OCI-LY1 (cell line): ENCODE data around the gene CNNM1.

Experiments
- H2AFZ ChIP-seq: fragments of 200-600 bp; sonication (generic), shearing (Covaris generic); 2 replicates; pipeline ENCODE4 v1.6.0; 2014; ENCODE audit warnings: antibody characterized with exemption, mild to moderate bottlenecking, low read length
- H3F3A ChIP-seq: fragments of 200-600 bp; sonication (generic), shearing (Covaris generic); 2 replicates; pipeline ENCODE4 v1.6.0; 2014; ENCODE audit warnings: mild to moderate bottlenecking, antibody characterized with exemption, low read length, moderate library complexity; ENCODE audit not compliant: insufficient read depth
- H3K27ac ChIP-seq: fragments of 200-600 bp; sonication (generic); 2 replicates; pipeline ENCODE4 v1.5.1; 2014; ENCODE audit warnings: low read length, mixed run types, mild to moderate bottlenecking, low read depth; ENCODE audit not compliant: poor library complexity, severe bottlenecking
- H3K27me3 ChIP-seq: fragments of 200-600 bp; sonication (generic); 2 replicates; pipeline ENCODE4 v1.6.0; 2014; ENCODE audit warnings: antibody characterized with exemption, mild to moderate bottlenecking, low read length, moderate library complexity; ENCODE audit not compliant: insufficient read depth
- H3K36me3 ChIP-seq: fragments of 200-600 bp; sonication (generic); 2 replicates; pipeline ENCODE4 v1.6.1; 2014; ENCODE audit warnings: mild to moderate bottlenecking, antibody characterized with exemption, low read length, moderate library complexity, mixed read lengths; ENCODE audit not compliant: insufficient read depth
- H3K4me1 ChIP-seq: fragments of 200-600 bp; sonication (generic); 2 replicates; pipeline ENCODE4 v1.5.1; 2014; ENCODE audit warnings: mild to moderate bottlenecking, low read length, moderate library complexity; ENCODE audit not compliant: insufficient read depth, severe bottlenecking
- H3K4me2 ChIP-seq: fragments of 200-600 bp; sonication (generic), shearing (Covaris generic); 2 replicates; pipeline ENCODE4 v1.6.1; 2014; ENCODE audit warnings: low read length
- H3K4me3 ChIP-seq: fragments of 200-600 bp; sonication (generic); 2 replicates; pipeline ENCODE4 v1.5.1; 2014; ENCODE audit warnings: low read length, low read depth, mild to moderate bottlenecking, mixed read lengths; ENCODE audit not compliant: poor library complexity, severe bottlenecking
- H3K79me2 ChIP-seq: fragments of 200-600 bp; shearing (Covaris generic); 2 replicates; pipeline ENCODE4 v1.6.1; 2016; ENCODE audit warnings: mixed run types, low read length, mixed read lengths; ENCODE audit not compliant: insufficient read depth
- H3K9ac ChIP-seq: fragments of 200-600 bp; sonication (generic), shearing (Covaris generic); 2 replicates; pipeline ENCODE4 v1.6.1; 2014; ENCODE audit warnings: mild to moderate bottlenecking, low read length, mixed read lengths
- H3K9me2 ChIP-seq: fragments of 200-600 bp; sonication (generic), shearing (Covaris generic); 2 replicates; pipeline ENCODE4 v1.6.1; 2014; ENCODE audit warnings: low read depth, mild to moderate bottlenecking, low read length, mixed read lengths
- H3K9me3 ChIP-seq: fragments of 200-600 bp; shearing (Covaris generic); 2 replicates; pipeline ENCODE4 v1.6.1; 2014; ENCODE audit warnings: low read length, mixed read lengths
- H4K20me1 ChIP-seq: fragments of 200-600 bp; sonication (generic), shearing (Covaris generic); 2 replicates; pipeline ENCODE4 v1.6.0; 2016; ENCODE audit warnings: mild to moderate bottlenecking, low read length; ENCODE audit not compliant: insufficient read depth
- EZH2 ChIP-seq: fragments of 200-600 bp; sonication (generic), shearing (Covaris generic); IDR thresholded peaks from 2 replicates; pipeline ENCODE4 v1.8.0; 2017; ENCODE audit warnings: borderline replicate concordance, mixed run types, mild to moderate bottlenecking, antibody characterized with exemption, low read length, moderate library complexity, mixed read lengths
- TF ChIP-seq, protein P1 (sequence below): fragments of 200-600 bp; sonication (generic), shearing (Covaris generic); IDR thresholded peaks from 2 replicates; pipeline ENCODE4 v1.5.1; 2017; ENCODE audit warnings: mild to moderate bottlenecking, antibody characterized with exemption, low read length, moderate library complexity, mixed read lengths

Gene CNNM1

GRCh38 chr10:99296605-99297004 lies 32.6 kb upstream of the CNNM1 start:
- H3K36me3 ChIP-seq, result no peaks in the 10 kb centered on the region
- no peak overlapping the region for H3K27ac ChIP-seq
- H4K20me1 ChIP-seq, result no peaks in the 10 kb centered on the region
- H3K79me2 ChIP-seq, result no peaks in the 10 kb centered on the region
- TF ChIP-seq, protein P1, sequence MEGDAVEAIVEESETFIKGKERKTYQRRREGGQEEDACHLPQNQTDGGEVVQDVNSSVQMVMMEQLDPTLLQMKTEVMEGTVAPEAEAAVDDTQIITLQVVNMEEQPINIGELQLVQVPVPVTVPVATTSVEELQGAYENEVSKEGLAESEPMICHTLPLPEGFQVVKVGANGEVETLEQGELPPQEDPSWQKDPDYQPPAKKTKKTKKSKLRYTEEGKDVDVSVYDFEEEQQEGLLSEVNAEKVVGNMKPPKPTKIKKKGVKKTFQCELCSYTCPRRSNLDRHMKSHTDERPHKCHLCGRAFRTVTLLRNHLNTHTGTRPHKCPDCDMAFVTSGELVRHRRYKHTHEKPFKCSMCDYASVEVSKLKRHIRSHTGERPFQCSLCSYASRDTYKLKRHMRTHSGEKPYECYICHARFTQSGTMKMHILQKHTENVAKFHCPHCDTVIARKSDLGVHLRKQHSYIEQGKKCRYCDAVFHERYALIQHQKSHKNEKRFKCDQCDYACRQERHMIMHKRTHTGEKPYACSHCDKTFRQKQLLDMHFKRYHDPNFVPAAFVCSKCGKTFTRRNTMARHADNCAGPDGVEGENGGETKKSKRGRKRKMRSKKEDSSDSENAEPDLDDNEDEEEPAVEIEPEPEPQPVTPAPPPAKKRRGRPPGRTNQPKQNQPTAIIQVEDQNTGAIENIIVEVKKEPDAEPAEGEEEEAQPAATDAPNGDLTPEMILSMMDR, result no peak
- TF ChIP-seq EZH2, result no peak
- H3K9me2 ChIP-seq, result no peaks in the 10 kb centered on the region
- H3K27me3 ChIP-seq, result no peaks in the 10 kb centered on the region
- H3K4me3 ChIP-seq, result no peak overlapping the region
- no peak overlapping the region for H2AFZ ChIP-seq
- H3K9ac ChIP-seq, result no peak overlapping the region
- no peak overlapping the region for H3K4me2 ChIP-seq
- no peaks in the 10 kb centered on the region for H3K4me1 ChIP-seq
- no peaks in the 10 kb centered on the region for H3K9me3 ChIP-seq
- H3F3A ChIP-seq, result no peaks in the 10 kb centered on the region

DNA sequence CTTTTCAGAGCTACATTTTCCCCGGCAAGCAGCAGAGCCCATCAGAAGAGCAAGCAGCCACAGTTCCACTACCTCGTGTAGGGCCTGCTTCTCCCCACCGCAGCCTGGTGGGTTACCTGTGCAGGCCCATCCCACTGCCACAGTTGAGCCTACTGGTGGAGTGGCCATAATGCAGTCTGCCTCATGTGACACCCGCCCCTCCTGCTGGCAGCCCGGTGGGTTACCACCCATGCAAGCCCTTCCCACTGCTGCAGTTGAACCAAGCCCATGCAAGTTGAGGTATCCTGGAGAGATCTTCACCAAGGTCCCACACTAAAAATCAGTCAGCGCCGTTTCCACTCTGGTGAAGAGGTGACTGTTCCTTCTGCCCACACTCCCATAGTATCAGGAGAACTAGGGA lies 32.1 kb upstream of the CNNM1 start:
- no peak overlapping the region for H3K9ac ChIP-seq
- no peaks in the 10 kb centered on the region for H4K20me1 ChIP-seq
- no peaks in the 10 kb centered on the region for H3K79me2 ChIP-seq
- H3K27ac ChIP-seq, result no peak overlapping the region
- H3K27me3 ChIP-seq, result no peaks in the 10 kb centered on the region
- TF ChIP-seq, protein P1, result no peak
- TF ChIP-seq EZH2, result no peak
- no peaks in the 10 kb centered on the region for H3K4me1 ChIP-seq
- no peaks in the 10 kb centered on the region for H3K36me3 ChIP-seq
- no peak overlapping the region for H3K4me2 ChIP-seq
- H3K9me2 ChIP-seq, result no peaks in the 10 kb centered on the region
- no peak overlapping the region for H3K4me3 ChIP-seq
- no peaks in the 10 kb centered on the region for H3K9me3 ChIP-seq
- no peak overlapping the region for H2AFZ ChIP-seq
- H3F3A ChIP-seq, result no peaks in the 10 kb centered on the region

- Histone ChIP-seq H3K27me3 (no peaks in the 10 kb centered on the region), H3K9ac (no peak overlapping the region), H3K79me2 (no peaks in the 10 kb centered on the region), H4K20me1 (no peaks in the 10 kb centered on the region), H3K36me3 (no peaks in the 10 kb centered on the region), H3F3A (no peaks in the 10 kb centered on the region), H3K9me3 (no peaks in the 10 kb centered on the region), H3K9me2 (no peaks in the 10 kb centered on the region), H3K4me3 (no peak overlapping the region), H3K4me1 (no peaks in the 10 kb centered on the region), H3K4me2 (no peak overlapping the region), H3K27ac (no peak overlapping the region), H2AFZ (no peak overlapping the region)
- TF ChIP-seq EZH2, result no peak
- TF ChIP-seq, protein P1, result no peak
Measured at GRCh38 chr10:99303899-99304861, 25.0 kb upstream of the CNNM1 start.
